Measurements from ENCODE around the gene IZUMO1.

GRCh38 chr19:48755787-48756186 is 9.1 kb upstream of the IZUMO1 start:
- TF ChIP-seq POLR2A (IDR thresholded peaks at IDR 0.05) = no peak
- TF ChIP-seq, protein P1, sequence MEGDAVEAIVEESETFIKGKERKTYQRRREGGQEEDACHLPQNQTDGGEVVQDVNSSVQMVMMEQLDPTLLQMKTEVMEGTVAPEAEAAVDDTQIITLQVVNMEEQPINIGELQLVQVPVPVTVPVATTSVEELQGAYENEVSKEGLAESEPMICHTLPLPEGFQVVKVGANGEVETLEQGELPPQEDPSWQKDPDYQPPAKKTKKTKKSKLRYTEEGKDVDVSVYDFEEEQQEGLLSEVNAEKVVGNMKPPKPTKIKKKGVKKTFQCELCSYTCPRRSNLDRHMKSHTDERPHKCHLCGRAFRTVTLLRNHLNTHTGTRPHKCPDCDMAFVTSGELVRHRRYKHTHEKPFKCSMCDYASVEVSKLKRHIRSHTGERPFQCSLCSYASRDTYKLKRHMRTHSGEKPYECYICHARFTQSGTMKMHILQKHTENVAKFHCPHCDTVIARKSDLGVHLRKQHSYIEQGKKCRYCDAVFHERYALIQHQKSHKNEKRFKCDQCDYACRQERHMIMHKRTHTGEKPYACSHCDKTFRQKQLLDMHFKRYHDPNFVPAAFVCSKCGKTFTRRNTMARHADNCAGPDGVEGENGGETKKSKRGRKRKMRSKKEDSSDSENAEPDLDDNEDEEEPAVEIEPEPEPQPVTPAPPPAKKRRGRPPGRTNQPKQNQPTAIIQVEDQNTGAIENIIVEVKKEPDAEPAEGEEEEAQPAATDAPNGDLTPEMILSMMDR (IDR thresholded peaks at IDR 0.05) = no peak

Data from testis (tissue), 2 donors.